GM21447 (cell line): ENCODE data around the gene ERC2.

ENCODE experiments used
- ATAC-seq: cut with Tn5 transposase; IDR thresholded peaks from one replicate; pipeline ENCODE4 v1.9.1; 2021; ENCODE audit not compliant: unreplicated experiment

The ERC2 gene

DNA sequence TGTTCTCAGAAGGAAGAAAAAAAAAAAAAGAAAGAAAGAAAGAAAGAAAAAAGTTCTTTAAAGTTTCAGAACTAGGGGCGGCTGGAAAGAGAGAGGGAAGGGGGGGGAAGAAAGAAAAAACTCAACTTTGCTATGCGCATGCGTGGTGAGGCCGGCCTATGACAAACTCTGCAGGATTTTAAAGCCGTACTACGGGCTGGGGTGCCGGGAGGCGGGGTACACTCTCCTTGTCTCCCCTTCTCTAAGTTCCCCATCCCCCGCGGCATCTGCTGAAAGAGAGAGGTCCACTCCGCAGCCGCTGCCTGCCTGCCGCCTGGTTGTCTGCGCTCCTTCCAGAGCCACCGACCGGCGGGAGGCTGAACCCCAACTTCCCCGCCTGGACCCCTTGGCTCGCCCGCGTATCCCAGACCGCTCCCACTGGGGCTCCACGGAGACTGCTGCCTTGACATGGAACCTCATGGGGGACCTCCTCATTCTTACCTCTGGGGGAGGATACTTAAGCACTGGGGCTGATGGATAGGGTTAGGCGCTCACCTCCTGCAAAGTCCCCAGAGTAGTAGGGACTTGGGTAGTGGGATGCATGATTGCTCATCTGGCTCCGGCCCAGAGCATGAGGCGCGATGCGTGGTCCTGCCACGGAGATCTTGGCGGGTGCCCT, 979.7 kb downstream of the ERC2 start:
- no peak for ATAC-seq

DNA sequence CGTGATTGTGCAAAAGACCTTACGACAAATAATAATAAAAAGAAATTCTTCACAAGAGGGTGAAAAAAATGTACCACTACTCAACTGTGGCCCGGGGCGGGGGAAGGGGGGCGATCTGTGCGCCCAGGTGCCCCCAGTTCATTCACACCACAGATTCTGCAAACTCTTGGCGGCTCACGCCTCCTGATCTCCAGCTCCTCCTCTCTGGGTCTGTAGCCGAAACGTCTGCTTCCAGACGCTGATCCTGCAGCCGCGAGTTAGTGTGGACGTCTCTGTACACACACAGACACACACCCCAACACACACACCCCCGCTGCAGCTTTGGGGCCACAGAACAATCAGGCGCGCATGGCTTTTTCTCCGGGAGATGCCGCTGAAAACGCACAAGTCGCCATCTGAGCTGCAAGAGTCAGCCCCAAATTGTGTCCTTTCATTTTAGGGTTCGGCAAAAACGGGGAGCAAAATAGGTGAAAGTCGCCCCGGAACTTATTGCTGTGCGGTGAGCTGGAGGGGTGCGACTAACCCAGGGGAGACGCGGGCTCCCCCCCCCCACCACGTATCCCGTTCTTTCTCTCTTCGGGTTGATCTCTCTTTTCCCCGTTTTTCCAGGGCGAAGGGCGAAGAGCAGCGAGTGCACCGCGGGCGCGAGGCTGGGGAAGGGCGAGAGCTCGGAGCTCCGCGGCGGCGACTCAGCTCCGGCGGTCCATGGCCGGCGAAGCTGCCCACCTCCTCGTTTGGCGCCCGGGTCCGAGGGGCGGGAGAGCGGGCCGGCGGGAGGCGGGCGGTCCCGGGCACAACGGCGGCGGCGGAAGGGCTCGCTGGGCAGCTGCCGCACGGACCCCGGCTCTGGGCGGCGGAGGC, 980.7 kb downstream of the ERC2 start:
- ATAC-seq: no peak

DNA sequence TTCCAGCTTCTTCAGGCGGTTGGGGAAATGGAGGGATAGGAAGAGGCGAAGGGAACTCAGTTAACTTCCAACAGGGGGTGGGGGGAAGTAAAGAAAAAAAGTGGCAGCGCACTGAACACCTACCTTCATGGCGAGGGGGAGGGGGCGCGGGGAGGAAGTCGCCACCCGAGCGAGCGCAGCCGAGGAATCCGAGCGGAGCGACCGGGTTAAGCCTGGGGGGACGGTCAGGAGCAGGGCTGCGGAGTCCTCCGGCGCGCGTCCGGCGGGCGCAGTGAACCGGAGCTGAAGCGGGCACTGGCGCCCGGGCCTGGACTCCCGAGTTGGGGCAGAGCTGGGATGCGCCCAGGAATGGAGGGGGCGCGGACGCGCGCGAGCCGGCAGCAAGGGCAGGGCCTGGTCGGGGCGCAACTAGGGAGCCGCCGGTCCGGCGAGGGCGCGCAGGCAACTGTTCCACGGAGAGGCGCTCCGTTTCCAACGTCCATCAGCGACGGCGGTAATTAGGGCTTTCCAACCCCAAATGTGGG, 981.3 kb downstream of the ERC2 start, which contains the start of gene WNT5A:
WNT5A (minus strand) TSS at position 450 of the 524 bp plus-strand sequence; CDS start at position 129, 321 bp downstream.
- ATAC-seq: no peak

GRCh38 chr3:55486101-55486856, 982.0 kb downstream of the ERC2 start:
- no peak for ATAC-seq

- peak; percentile 60 for ATAC-seq
Measured at GRCh38 chr3:55484801-55485791, 983.2 kb downstream of the ERC2 start.

DNA sequence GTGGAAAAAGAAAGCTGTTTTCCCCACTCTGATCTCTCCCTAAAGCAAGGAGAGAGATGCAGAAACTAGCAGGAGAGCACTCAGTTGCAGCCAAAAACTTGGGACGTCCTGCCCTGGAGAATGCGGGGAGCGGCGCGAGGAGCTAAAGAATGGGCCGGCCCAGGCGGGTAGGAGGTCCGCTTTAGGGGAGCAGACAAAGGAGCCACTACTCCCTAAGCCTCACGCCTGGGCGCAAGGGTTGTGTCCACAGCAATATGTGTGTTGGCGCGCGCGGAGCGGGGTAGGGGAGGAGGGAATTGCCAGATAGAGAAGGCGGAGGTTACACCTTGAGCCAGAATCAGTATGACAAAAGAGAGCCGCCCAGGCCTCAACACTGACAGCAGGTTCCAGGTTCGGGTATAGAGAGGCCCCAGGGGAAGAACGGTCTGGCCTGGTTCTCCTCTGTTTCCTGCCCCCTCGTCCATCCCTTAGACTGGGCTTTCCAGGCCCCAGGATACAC, 984.0 kb downstream of the ERC2 start:
- no peak for ATAC-seq

GRCh38 chr3:55483196-55484095, 984.8 kb downstream of the ERC2 start:
- ATAC-seq: no peak

DNA sequence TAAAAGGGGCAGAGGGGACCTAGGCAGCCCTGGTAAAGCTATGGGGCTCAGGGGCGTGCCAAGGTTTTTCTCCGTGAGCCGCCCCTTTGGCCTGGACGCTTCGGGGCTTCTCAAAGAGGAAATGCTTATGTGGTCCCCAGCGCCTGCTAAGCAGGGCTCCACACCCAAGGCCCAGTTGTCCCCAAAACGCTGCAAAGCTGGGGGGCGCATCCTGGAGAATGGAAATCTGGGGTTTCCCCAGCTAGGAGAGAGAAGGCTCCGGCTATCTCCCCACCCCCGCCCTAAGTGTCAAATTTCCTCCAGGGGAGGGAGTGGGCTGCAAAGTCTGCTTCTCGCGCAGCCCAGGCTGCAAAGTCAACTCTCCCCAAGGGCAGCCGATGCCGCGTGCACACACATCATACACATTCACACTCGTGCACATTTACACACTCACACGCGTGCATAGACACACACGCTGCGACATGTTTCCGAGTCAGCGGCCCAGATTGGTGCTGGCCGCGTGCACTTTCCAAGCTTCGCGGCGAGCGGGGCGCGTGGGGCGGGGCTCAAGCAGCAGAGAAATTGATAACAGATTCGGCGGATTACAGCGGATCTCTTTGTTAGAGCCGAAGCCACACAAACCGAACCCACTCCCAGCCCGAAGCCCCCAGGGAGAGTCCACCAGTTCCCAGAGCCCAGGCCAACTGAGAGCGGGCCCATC, 985.6 kb downstream of the ERC2 start:
- no peak for ATAC-seq

- ATAC-seq: no peak
Measured at GRCh38 chr3:55481744-55482495, 986.3 kb downstream of the ERC2 start.

DNA sequence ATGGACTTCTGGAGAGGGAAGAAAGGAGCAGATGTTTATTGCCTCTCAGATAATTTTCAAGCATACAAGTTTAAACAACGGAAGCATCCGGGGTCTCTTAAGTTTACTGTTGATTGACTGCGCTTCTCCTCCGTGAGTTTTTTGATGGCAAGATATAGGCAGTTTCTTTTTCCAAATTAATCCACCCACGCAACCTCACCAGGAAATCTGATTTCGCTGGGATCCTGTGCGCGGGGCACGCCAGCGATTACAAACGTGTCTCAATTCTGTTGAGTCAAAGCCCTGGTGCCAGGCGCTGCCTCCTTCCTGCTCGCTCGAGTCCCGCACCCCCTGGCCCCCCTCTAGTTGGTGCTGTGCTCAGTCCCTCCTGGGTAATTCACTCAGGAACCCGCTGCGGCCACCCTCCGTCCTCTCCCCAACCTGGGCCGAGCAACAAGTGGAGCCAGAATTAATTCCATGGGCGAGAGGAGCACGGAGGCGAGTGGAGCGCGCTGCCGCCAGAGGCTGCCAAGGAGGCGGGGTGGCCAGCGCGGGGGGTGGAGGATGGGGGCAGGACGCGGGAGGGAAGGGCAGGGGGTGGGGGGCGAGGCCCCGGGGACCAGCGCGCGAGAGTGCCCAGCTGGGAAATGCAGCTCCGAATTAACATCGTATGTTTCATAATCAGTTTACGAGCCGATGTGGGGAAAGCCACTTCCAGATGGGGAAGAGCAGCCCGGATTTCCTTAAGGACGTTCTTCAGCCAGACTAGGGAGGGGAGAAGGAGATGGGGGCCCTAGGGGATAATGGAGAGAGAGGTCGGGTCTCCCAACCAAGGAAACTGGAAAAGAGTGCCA, 987.1 kb downstream of the ERC2 start:
- ATAC-seq: no peak

DNA sequence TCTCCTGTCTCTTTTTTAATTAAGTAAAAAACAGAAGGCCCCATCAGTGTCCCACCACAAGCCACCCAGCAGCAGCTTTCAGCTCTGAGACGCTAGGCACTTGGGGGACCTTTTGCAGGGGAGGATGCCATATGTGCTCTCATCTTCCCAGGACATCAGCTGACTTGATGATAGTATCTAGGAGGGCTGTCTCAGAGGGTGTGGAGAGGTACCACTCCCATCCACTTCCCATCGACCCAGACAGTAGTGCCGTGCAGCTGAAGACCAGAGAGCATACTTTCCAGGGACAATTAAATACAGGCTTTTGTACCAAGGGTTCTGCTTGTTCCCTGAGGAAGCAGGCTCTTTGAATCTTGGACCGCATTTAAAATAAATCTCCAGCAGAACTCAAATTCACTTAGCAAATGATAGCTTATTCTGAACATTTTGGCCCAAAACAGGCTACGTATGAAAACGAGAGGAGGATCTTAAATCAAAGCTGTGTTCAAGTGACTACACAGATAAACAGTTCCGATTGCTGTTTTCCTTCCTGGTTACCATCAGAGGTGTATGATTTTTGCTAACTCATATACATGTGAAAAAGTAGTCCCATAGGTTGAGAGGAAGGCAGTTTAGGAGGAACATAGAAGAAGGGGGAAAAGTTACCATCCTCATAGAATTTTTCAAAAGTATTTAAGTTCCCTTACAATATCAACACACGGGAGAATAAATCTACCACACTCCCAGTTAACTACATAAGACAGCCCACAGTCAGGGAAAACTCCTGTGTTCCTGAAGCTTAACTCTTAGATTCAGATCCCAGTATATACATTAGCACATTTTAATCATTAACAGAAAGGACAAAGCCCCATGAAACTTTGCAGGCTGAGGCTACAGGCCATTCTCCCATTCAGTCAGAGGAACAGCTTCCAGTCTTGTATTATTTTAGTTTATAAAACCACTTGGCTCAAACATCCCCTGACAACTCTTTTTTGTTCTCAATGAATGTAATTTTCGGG, 990.7 kb downstream of the ERC2 start:
- ATAC-seq: no peak

DNA sequence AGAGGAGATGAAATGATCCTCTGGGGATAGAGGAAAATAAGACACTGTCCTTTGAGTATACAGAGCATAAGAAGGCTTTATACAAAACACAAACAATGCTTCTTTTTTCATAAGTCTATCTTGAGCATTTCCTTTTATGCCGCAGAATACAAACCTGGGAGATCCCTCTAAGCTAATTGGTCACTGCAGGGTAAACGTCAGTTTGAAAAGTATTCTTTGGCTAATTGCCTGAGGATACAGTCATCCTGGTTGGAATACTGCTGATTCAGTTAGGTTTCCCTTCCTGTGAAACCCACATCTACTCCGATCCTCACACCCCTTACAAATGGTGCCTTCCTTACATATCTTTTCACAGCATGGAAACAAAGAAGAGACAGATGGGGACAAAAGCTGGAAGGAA, 991.8 kb downstream of the ERC2 start:
- ATAC-seq: no peak

- ATAC-seq: no peak
Measured at GRCh38 chr3:55474213-55474632, 994.0 kb downstream of the ERC2 start.

DNA sequence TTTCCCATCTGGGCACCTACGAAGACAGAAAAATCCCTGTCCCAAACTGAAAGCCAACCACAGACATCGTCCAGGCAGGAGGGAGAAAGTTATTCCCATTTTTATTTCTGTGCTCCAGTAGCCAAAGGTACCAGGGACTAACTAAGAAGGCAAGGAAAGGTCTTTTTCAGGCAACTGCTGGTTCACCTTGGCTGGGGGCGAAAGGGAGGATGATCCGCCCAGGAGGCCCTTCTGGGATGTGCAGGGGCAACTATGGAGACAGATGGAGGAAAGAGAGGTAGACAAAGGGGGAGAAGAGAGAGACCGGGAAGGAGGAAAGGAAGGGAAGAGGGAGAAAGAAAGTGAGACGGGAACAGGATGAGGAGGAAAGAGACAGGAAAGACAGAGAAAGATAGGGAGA, 994.5 kb downstream of the ERC2 start:
- ATAC-seq: no peak

DNA sequence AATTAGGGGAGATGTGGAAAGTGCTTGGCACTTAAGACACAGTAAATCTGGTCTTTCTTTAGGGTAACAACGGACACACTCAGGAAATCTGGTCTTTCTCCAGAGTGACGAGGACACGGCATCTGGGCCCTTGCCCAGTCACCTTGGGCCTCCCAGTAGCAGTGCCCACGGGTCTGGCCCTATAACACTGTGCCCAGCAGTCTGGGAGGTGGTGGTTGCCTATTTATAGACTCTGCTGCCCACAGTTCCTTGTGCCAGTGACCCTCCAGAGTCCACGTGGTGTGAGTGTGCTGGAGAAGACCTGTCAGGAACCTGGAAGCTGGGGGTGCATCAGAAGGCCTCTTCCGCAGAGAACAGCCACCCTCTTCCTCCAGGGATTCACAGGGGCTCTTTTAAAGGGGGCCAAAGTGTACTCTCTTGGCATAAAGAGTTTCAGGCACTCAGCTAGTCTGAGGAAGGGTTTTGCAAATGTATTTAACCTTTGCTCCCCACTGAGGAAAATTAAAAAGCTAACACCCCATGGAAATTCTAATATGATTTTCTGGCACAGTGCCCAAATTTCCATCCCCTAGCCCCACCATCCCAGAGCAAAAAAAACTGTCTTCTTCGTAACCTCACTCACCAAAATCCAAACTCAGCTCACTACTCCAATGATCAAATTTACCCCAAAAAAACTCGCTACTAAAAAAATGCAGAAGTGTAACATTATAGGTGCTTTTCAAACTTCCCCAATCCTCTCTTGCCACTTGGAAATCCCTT, 996.6 kb downstream of the ERC2 start:
- no peak for ATAC-seq
